GM06990 (cell line): Measurements from ENCODE around the gene MFN2.
A peak's percentile ranks its signal among the peaks of the same experiment; 100 is the strongest.

Experiments used
- DNase-seq: peaks from one replicate; pipeline ENCODE4 v3.0.0-alpha.2; 2011; ENCODE audit not compliant: insufficient read length; ENCODE audit errors: extremely low read depth
- H3K27me3 ChIP-seq: replicated peaks from 2 replicates; pipeline ENCODE4 v1.6.0; 2011; ENCODE audit warnings: low read length; ENCODE audit not compliant: control insufficient read depth, insufficient read depth
- H3K36me3 ChIP-seq: 2 replicates; pipeline ENCODE4 v1.5.1; 2011; ENCODE audit warnings: low read length; ENCODE audit not compliant: control insufficient read depth, insufficient read depth
- H3K4me3 ChIP-seq: replicated peaks from 2 replicates; pipeline ENCODE4 v1.5.1; 2011; ENCODE audit warnings: low read depth, mild to moderate bottlenecking, control low read depth, low read length
- TF ChIP-seq, protein P1 (sequence below): IDR thresholded peaks from 2 replicates; pipeline ENCODE4 v1.5.1; 2011; ENCODE audit warnings: low read length, control low read depth, mild to moderate bottlenecking, inconsistent platforms; ENCODE audit not compliant: insufficient read depth, poor library complexity, severe bottlenecking

Gene MFN2

GRCh38 chr1:11964656-11965055 is 15.6 kb upstream of the MFN2 start:
- peaks cover 30% of the 10 kb centered on the region for H3K36me3 ChIP-seq
- TF ChIP-seq, protein P1, sequence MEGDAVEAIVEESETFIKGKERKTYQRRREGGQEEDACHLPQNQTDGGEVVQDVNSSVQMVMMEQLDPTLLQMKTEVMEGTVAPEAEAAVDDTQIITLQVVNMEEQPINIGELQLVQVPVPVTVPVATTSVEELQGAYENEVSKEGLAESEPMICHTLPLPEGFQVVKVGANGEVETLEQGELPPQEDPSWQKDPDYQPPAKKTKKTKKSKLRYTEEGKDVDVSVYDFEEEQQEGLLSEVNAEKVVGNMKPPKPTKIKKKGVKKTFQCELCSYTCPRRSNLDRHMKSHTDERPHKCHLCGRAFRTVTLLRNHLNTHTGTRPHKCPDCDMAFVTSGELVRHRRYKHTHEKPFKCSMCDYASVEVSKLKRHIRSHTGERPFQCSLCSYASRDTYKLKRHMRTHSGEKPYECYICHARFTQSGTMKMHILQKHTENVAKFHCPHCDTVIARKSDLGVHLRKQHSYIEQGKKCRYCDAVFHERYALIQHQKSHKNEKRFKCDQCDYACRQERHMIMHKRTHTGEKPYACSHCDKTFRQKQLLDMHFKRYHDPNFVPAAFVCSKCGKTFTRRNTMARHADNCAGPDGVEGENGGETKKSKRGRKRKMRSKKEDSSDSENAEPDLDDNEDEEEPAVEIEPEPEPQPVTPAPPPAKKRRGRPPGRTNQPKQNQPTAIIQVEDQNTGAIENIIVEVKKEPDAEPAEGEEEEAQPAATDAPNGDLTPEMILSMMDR = no peak

GRCh38 chr1:11967028-11967547 is 13.2 kb upstream of the MFN2 start:
- H3K36me3 ChIP-seq = peaks cover 28% of the 10 kb centered on the region
- DNase-seq = no peak

More at GRCh38 chr1:11964656-11965055, 15.6 kb upstream of the MFN2 start:
- DNase-seq = no peak
- H3K27me3 ChIP-seq = no peaks in the 10 kb centered on the region
- H3K4me3 ChIP-seq = no peak overlapping the region

DNA sequence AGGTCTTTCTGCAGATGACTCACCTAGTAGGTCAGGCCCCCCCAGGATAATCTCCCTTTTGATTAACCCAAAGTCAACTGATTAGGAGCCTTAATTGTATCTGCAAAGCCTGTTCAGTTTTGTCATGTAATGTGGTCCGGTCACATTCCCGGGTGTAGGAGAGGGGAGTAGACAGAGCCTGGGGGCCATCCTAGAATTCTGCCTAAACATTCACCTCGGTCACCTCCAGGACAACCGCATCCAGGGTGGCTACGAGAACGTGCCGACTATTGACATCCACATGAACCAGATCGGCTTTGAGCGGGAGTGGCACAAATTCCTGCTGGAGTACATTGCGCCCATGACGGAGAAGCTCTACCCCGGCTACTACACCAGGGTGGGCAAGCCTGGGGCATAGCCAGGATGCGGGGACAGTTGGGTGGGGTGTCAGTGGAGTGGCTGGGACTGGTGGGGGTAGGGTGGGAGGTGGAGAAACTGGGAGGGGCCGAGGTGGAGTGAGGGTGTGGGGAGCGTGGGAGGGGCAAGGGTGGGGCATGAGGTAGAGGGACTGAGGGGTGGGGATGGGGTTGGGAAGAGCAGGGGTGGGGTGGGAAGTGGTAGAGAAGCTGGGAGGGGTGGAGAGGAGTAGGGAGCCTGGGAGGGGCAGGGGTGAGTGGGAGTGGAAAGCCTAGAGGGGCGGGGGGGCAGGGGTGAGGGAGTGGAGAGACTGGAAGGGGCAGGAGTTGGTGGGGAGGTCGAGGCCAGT is 9.6 kb upstream of the MFN2 start:
- Histone ChIP-seq H3K36me3 (peaks cover 25% of the 10 kb centered on the region), H3K27me3 (no peaks in the 10 kb centered on the region), H3K4me3 (no peak overlapping the region)
- TF ChIP-seq, protein P1 = no peak
- DNase-seq = no peak

More at GRCh38 chr1:11967028-11967547, 13.2 kb upstream of the MFN2 start:
- Histone ChIP-seq H3K4me3 (no peak overlapping the region), H3K27me3 (no peaks in the 10 kb centered on the region)
- TF ChIP-seq, protein P1 = peak; percentile 65

DNA sequence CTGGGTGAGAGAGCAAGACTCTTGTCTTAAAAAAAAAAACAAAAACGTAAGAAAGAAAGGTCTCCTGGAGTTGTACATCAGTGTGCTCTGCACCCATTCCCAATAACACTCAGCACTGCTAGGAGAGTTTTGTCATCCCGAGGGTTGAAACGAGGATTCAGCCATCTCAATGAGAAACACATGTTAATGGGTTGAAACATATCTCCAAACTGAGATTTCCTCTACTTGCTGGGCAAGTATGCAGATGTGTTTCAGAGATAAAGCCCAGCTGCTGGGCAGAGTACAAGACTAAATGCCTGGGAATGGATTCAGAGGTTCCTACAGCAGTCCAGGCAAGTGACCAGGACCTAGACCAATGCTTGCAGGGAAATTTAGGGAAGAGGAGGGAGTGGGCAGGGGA is 2.6 kb upstream of the MFN2 start:
- Histone ChIP-seq H3K27me3 (no peaks in the 10 kb centered on the region), H3K4me3 (no peak overlapping the region), H3K36me3 (peaks cover 13% of the 10 kb centered on the region)
- no peak for DNase-seq
- TF ChIP-seq, protein P1 = no peak

- no peaks in the 10 kb centered on the region for H3K27me3 ChIP-seq
- TF ChIP-seq, protein P1 = no peak
- no peak overlapping the region for H3K4me3 ChIP-seq
- H3K36me3 ChIP-seq = peaks cover 11% of the 10 kb centered on the region
- no peak for DNase-seq
Observed at GRCh38 chr1:11978301-11978700, 1.9 kb upstream of the MFN2 start.
